Measurements from ENCODE around the gene PLPPR1. TPM values are rescaled to one million over a fixed set of nuclear protein-coding genes. Genes with fewer than 3 reads are reported as not detected.

Gene PLPPR1
- total and polyA plus RNA-seq, 8 donors: 0.30 to 3.1 (median 0.55) TPM; not detected in 1

DNA sequence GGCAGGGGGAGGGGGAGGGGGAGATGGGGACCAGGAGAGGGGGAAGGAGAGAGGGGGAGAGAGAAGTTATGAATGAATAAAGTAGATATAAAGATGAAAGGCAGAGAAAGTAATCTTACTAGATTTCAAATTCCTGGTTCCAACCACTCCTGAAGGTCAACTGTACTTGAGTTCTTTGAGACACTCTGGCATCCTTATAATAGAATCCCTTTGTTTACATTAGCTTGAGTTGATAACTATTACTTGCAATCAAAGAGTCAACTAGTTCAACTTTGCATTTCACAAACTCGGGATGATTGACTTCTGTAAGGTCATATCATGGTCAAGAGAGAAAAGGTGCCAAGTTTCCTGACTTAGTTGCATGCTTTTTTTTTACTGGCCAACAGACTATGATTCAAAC, 314.1 kb downstream of the PLPPR1 start:
- Histone ChIP-seq H3K4me1 (no peaks in the 10 kb centered on the region), H3K27me3 (no peaks in the 10 kb centered on the region), H3K27ac (no peak overlapping the region), H3K36me3 (no peaks in the 10 kb centered on the region), H3K9me3 (no peaks in the 10 kb centered on the region), H3K4me3 (no peak overlapping the region)
- no peak for FAIRE-seq
- WGBS, 2 donors: 9 to 11% methylated on average over 1 of the region's 1 CpG
- intact Hi-C loops (cut with DNase I): no loop called here
- no peak for TF ChIP-seq CTCF (IDR thresholded peaks at IDR 0.05)
- no peak for DNase-seq
- peak in 3 of 4 donors; percentile 60 to 88 (median 66) for ATAC-seq

DNA sequence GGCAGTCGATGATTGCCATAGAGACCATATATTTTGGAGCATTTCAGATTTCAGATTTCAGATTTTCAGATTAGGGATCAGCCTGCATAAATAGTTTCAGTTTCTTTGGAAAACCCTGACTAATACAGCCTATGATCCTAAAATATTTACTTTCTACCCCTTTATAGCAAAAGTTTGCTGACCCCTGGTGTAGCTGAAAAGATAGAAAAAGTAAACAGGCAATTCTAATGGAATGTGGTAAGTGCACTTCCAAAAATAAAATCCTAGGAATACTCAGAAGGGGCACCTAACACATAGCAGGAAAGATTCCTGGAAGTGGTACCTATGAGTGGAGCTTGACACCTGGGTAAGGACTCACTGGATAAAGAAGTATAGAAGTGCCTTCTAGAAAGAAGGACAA, 321.8 kb downstream of the PLPPR1 start:
- no peak for DNase-seq
- no peak for TF ChIP-seq CTCF (IDR thresholded peaks at IDR 0.05)
- Histone ChIP-seq H3K36me3 (no peaks in the 10 kb centered on the region), H3K27ac (no peak overlapping the region), H3K27me3 (no peaks in the 10 kb centered on the region), H3K4me3 (no peak overlapping the region), H3K9me3 (no peaks in the 10 kb centered on the region), H3K4me1 (peaks cover 0 to 16% (median 0%) of the 10 kb centered on the region in 3 donors)
- ATAC-seq: no peak
- intact Hi-C loops (cut with DNase I): no loop called here
- 78 to 82% methylated on average over 1 of the region's 1 CpG for WGBS, 2 donors
- FAIRE-seq: no peak

DNA sequence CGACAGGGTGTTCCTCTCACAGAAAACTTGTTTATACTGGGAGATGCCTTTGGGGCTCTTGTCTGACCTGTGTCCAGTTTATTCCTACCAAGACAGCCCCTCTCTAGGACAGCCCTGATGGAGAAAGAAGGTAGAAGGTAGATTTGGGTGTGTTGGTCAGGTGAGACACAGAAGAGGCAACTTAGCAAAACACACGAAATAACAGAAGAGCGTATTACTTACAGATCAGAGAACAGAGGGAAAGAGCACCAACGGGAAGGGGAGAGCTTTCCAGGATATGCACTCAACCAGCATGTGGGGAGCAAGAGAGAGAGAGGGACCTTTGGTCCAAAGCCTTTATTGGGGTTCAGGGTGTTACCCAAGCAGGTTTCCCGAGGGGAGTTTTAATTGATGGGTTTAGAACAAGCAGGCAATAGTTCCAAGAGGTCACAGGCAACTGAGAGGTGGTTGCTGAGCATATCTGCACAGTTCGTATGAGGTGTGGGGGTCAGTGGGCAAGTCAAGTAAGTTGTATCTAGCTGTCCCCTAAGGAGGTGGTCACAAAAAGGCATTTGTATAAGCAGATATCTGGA, 324.5 kb downstream of the PLPPR1 start:
- Histone ChIP-seq H3K4me3 (no peak overlapping the region), H3K27me3 (no peaks in the 10 kb centered on the region), H3K4me1 (peaks cover 0 to 16% (median 0%) of the 10 kb centered on the region in 3 donors), H3K36me3 (no peaks in the 10 kb centered on the region), H3K27ac (no peak overlapping the region), H3K9me3 (no peaks in the 10 kb centered on the region)
- intact Hi-C loops (cut with DNase I): no loop called here
- ATAC-seq: no peak
- DNase-seq: no peak
- TF ChIP-seq CTCF (IDR thresholded peaks at IDR 0.05): no peak
- 85% methylated on average over 6 of the region's 6 CpGs for WGBS, 2 donors
- FAIRE-seq: no peak

GRCh38 chr9:101353683-101354082, 325.2 kb downstream of the PLPPR1 start:
- no peak for ATAC-seq
- no peak for DNase-seq
- TF ChIP-seq CTCF (IDR thresholded peaks at IDR 0.05): no peak
- Histone ChIP-seq H3K4me3 (no peak overlapping the region), H3K27me3 (no peaks in the 10 kb centered on the region), H3K4me1 (peaks cover 0 to 16% (median 0%) of the 10 kb centered on the region in 3 donors), H3K9me3 (no peaks in the 10 kb centered on the region), H3K27ac (peak overlapping the region in 2 of 4 donors; percentile 66 to 69), H3K36me3 (no peaks in the 10 kb centered on the region)
- 87 to 95% methylated on average over 2 of the region's 2 CpGs for WGBS, 2 donors
- FAIRE-seq: no peak
- intact Hi-C loops (cut with DNase I): no loop called here

DNA sequence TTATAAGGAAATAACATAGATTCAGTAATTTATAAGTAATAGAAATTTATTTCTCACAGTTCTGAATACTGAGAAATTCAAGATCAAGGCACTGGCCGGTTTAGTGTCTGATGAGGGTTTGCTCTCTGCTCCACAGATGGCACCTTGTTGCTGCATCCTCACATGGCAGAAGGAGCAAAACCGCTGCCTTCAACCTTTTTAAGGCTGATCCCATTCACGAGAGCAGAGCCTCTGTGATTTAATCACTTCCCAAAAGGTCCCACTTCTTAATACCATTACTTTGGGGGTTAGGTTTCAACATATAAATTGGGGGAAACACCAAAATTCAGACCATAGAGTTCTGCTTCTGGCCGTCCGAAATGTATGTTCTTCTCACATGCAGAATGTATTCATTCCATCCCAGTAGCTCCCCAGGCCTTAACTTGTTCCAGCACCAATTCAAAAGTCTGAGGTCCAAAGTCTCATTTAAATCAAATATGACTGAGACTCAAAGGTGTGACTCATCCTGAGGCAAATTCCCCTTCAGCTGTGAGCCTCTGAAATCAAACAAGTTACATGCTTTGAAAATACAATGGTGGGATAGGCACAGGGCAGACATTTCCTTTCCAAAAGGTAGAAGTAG, 325.7 kb downstream of the PLPPR1 start:
- WGBS, 2 donors: 89 to 95% methylated on average over 5 of the region's 5 CpGs
- Histone ChIP-seq H3K9me3 (no peaks in the 10 kb centered on the region), H3K36me3 (no peaks in the 10 kb centered on the region), H3K4me1 (peaks cover 0 to 16% (median 0%) of the 10 kb centered on the region in 3 donors), H3K4me3 (no peak overlapping the region), H3K27ac (peak overlapping the region in 2 of 4 donors; percentile 66 to 69), H3K27me3 (no peaks in the 10 kb centered on the region)
- intact Hi-C loops (cut with DNase I): no loop called here
- TF ChIP-seq CTCF (IDR thresholded peaks at IDR 0.05): no peak
- ATAC-seq: peak; percentile 72 to 92 (median 90)
- DNase-seq: peak in 2 of 6 donors; percentile 18 to 25
- FAIRE-seq: no peak

All from pancreas (tissue), 10 donors.